Measurements from ENCODE around the gene ACO2. TPM values are rescaled to one million over a fixed set of nuclear protein-coding genes. Genes with fewer than 3 reads are reported as not detected.
A peak's percentile ranks its signal among the peaks of the same experiment; 100 is the strongest.

Gene ACO2
- total and polyA plus RNA-seq, 2 of the 13 experiments (the other 11 are each of a cell fraction or from before 2014, with no cell fraction given) = 19.2 to 45.6 TPM

- TF ChIP-seq CREB3 (CRISPR knock-in tag; IDR thresholded peaks at IDR 0.05) = peak; percentile 75; the same call in 1 of the 2 replicates
- TF ChIP-seq MLX (CRISPR knock-in tag; IDR thresholded peaks at IDR 0.05) = peak; percentile 87
- TF ChIP-seq POLR2A (IDR thresholded peaks at IDR 0.05; ENCODE audit: insufficient read depth in 1 of 2, low read depth in 2 of 2, low read length in 2 of 2) = peak; percentile 99 to 100
- TF ChIP-seq ZNF101 (CRISPR knock-in tag; IDR thresholded peaks at IDR 0.05; ENCODE audit: borderline replicate concordance, low read depth) = peak; percentile 85; the same call in 1 of the 2 replicates
- peak; percentile 95 for TF ChIP-seq POLR2AphosphoS2 (IDR thresholded peaks at IDR 0.05; ENCODE audit: low read depth, low read length)
- TF ChIP-seq ZNF512 (CRISPR knock-in tag; IDR thresholded peaks at IDR 0.05) = no peak
- TF ChIP-seq TBX2 (CRISPR knock-in tag; IDR thresholded peaks at IDR 0.05; ENCODE audit: borderline replicate concordance) = peak; percentile 92
- peak; percentile 86 for TF ChIP-seq LBX2 (CRISPR knock-in tag; IDR thresholded peaks at IDR 0.05; ENCODE audit: borderline replicate concordance)
- TF ChIP-seq TCF7 (IDR thresholded peaks at IDR 0.05; ENCODE audit: low read depth) = no peak
- TF ChIP-seq ZMYM3 (CRISPR knock-in tag; IDR thresholded peaks at IDR 0.05) = no peak
- no peak for TF ChIP-seq ZNF274 (CRISPR knock-in tag; IDR thresholded peaks at IDR 0.05)
- TF ChIP-seq JARID2 (CRISPR knock-in tag; IDR thresholded peaks at IDR 0.05; ENCODE audit: insufficient replicate concordance) = peak; percentile 92
- peak; percentile 64; the same call in 1 of the 2 replicates for TF ChIP-seq ZMYM4 (CRISPR knock-in tag; IDR thresholded peaks at IDR 0.05)
- peak; percentile 97 for TF ChIP-seq TOE1 (CRISPR knock-in tag; IDR thresholded peaks at IDR 0.05)
- no peak for TF ChIP-seq SOX6 (IDR thresholded peaks at IDR 0.05)
- TF ChIP-seq SOX6 (CRISPR knock-in tag; IDR thresholded peaks at IDR 0.05) = peak; percentile 84
- peak; percentile 85; the same call in 1 of the 2 replicates for TF ChIP-seq ZNF704 (CRISPR knock-in tag; IDR thresholded peaks at IDR 0.05; ENCODE audit: borderline replicate concordance)
- peak; percentile 71 for TF ChIP-seq PLSCR1 (CRISPR knock-in tag; IDR thresholded peaks at IDR 0.05; ENCODE audit: borderline replicate concordance)
- peak; percentile 68 for TF ChIP-seq SIX4 (CRISPR knock-in tag; IDR thresholded peaks at IDR 0.05)
- TF ChIP-seq CREBL2 (CRISPR knock-in tag; IDR thresholded peaks at IDR 0.05; ENCODE audit: borderline replicate concordance) = no peak
Observed at GRCh38 chr22:41446639-41447434, 22.1 kb upstream of the ACO2 start, which contains the start of gene TOB2 (continued).

All from HepG2 (cell line).